ENCODE results near the gene ZFP57.

Gene ZFP57

GRCh38 chr6:29655658-29656057 lies 25.3 kb downstream of the ZFP57 start:
- DNase-seq = no peak

GRCh38 chr6:29653452-29654038 lies 27.4 kb downstream of the ZFP57 start:
- peak; percentile 61 for DNase-seq

- no peak for DNase-seq
These were observed 28.8 kb downstream of the ZFP57 start for GRCh38 chr6:29652198-29652584.

- DNase-seq = peak; percentile 36
These were observed 29.3 kb downstream of the ZFP57 start for GRCh38 chr6:29651413-29652197.

- peak; percentile 96 for DNase-seq
These were observed 31.0 kb downstream of the ZFP57 start for GRCh38 chr6:29649701-29650673.

- DNase-seq = peak; percentile 34
These were observed 32.9 kb downstream of the ZFP57 start for GRCh38 chr6:29647927-29648642.

- no peak for DNase-seq
These were observed 39.4 kb downstream of the ZFP57 start for GRCh38 chr6:29641430-29642148.

GRCh38 chr6:29637247-29637646 lies 43.7 kb downstream of the ZFP57 start:
- DNase-seq = no peak

GRCh38 chr6:29633534-29633905 lies 47.4 kb downstream of the ZFP57 start:
- no peak for DNase-seq

- DNase-seq = peak; percentile 92
These were observed 48.0 kb downstream of the ZFP57 start, which contains the start of gene GABBR1 for GRCh38 chr6:29632789-29633533. GABBR1 (minus strand) TSS chr6:29633183; CDS start chr6:29632385, 798 bp downstream.

GRCh38 chr6:29631860-29632731 lies 48.9 kb downstream of the ZFP57 start:
- peak; percentile 77 for DNase-seq

GRCh38 chr6:29631209-29631810 lies 49.6 kb downstream of the ZFP57 start:
- DNase-seq = no peak

- DNase-seq = no peak
These were observed 50.6 kb downstream of the ZFP57 start for GRCh38 chr6:29630315-29630714.

GRCh38 chr6:29629571-29629970 lies 51.4 kb downstream of the ZFP57 start:
- DNase-seq = no peak

GRCh38 chr6:29628419-29629281 lies 52.3 kb downstream of the ZFP57 start:
- DNase-seq = peak; percentile 78

GRCh38 chr6:29627755-29628418 lies 53.1 kb downstream of the ZFP57 start:
- peak; percentile 90 for DNase-seq

GRCh38 chr6:29626948-29627754 lies 53.8 kb downstream of the ZFP57 start:
- DNase-seq = no peak

All from fibroblast of skin of scalp (primary cell).